ENCODE measurements around the gene POLG. TPM values are rescaled to one million over a fixed set of nuclear protein-coding genes. Genes with fewer than 3 reads are reported as not detected.

The POLG gene
- total and polyA plus RNA-seq, 2 experiments from 2014 or later = 28.8 to 74.1 TPM

Small RNAs within 50 kb of the gene (microRNA-seq; reads per million reads assigned to microRNA genes)
- gene MIR6766 = not detected
- gene MIR9-3 = not detected

Small RNAs within 50 kb of the gene (small RNA-seq; reads per million reads assigned to genes)
- not detected for gene MIR6766 (ENCODE audit: low replicate concordance)

Other genes starting within 250 kb of the POLG start
- 15.2 and 15.7 TPM in 2 replicates for gene ABHD2, start 246.4 kb downstream of the POLG start, total RNA-seq (2014; rRNA removed; shearing (Covaris generic))
- gene ABHD2, start 246.4 kb downstream of the POLG start, polyA plus RNA-seq (2016; fragmentation: Nextera tagmentation; extraction: Ambion mirVana) = 5.2 and 5.3 TPM in 2 replicates
- not detected in 2 replicates for gene RLBP1, start 113.2 kb downstream of the POLG start, total RNA-seq (2014; rRNA removed; shearing (Covaris generic))
- gene RLBP1, start 113.2 kb downstream of the POLG start, polyA plus RNA-seq (2016; fragmentation: Nextera tagmentation; extraction: Ambion mirVana) = not detected in 2 replicates
- gene FANCI, start 90.8 kb downstream of the POLG start, total RNA-seq (2014; rRNA removed; shearing (Covaris generic)) = 52.4 and 66.8 TPM in 2 replicates
- 57.6 and 63.6 TPM in 2 replicates for gene FANCI, start 90.8 kb downstream of the POLG start, polyA plus RNA-seq (2016; fragmentation: Nextera tagmentation; extraction: Ambion mirVana)
- gene RHCG, start 161.8 kb upstream of the POLG start, total RNA-seq (2014; rRNA removed; shearing (Covaris generic)) = 0.63 TPM in 1 of 2 replicates, not detected in the other
- gene RHCG, start 161.8 kb upstream of the POLG start, polyA plus RNA-seq (2016; fragmentation: Nextera tagmentation; extraction: Ambion mirVana) = 0.21 and 0.35 TPM in 2 replicates
- gene TICRR, start 240.6 kb upstream of the POLG start, total RNA-seq (2014; rRNA removed; shearing (Covaris generic)) = 37.1 and 42.3 TPM in 2 replicates
- gene TICRR, start 240.6 kb upstream of the POLG start, polyA plus RNA-seq (2016; fragmentation: Nextera tagmentation; extraction: Ambion mirVana) = 10.9 and 11.2 TPM in 2 replicates

All from GM23338 (cell line).